Measurements from ENCODE around the gene CDC42EP4.

The CDC42EP4 gene

DNA sequence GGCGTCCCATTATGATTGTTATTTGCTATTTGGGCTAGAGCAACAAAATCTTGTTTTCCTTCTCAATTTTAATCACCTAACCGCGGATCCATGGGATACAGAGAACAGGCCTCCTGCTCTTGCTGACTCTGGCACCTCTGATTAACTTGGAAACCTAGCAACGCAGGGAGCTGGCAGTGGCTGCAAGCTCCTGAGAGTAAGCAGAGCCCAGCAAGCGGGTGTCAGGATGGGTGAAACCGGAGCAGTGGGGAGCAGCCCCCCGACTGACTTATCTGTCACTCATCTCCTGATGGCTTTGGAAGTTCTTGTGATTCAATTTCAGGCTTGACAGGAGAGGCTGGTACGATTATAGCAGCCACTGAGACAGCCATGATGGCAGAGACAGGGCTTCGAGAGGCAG, 45.5 kb upstream of the CDC42EP4 start:
- H4K20me1 ChIP-seq (ENCODE audit: control insufficient read depth, insufficient read depth, low read depth, low read length), result no peaks in the 10 kb centered on the region; the same call in 1 of the 2 replicates
- H3K27ac ChIP-seq (ENCODE audit: low read depth, low read length), result no peak overlapping the region
- no peaks in the 10 kb centered on the region for H3K9me3 ChIP-seq (ENCODE audit: control insufficient read depth, insufficient read depth, low read length)
- no peaks in the 10 kb centered on the region for H3K9me2 ChIP-seq (replicated peaks; ENCODE audit: control insufficient read depth, low read length)
- no peak overlapping the region for H3K4me3 ChIP-seq (ENCODE audit: low read length)
- no peaks in the 10 kb centered on the region for H3K27me3 ChIP-seq (ENCODE audit: control insufficient read depth, low read length)
- H3K79me2 ChIP-seq (ENCODE audit: control insufficient read depth, low read length), result no peaks in the 10 kb centered on the region
- no peaks in the 10 kb centered on the region for H3K4me1 ChIP-seq (ENCODE audit: control insufficient read depth, low read length)
- TF ChIP-seq EZH2phosphoT487 (IDR thresholded peaks at IDR 0.05; ENCODE audit: borderline replicate concordance, low read length) (no peak), CTCF (IDR thresholded peaks at IDR 0.05; ENCODE audit: low read depth, low read length, poor library complexity, severe bottlenecking) (no peak)
- H3F3A ChIP-seq (ENCODE audit: control insufficient read depth, insufficient read depth), result no peaks in the 10 kb centered on the region
- no peaks in the 10 kb centered on the region for H3K36me3 ChIP-seq (ENCODE audit: control insufficient read depth, low read length)
- H3K4me2 ChIP-seq (ENCODE audit: low read length), result no peak overlapping the region

GRCh38 chr17:73356561-73357170, 44.9 kb upstream of the CDC42EP4 start:
- Histone ChIP-seq H3F3A (ENCODE audit: control insufficient read depth, insufficient read depth) (no peaks in the 10 kb centered on the region), H4K20me1 (ENCODE audit: control insufficient read depth, insufficient read depth, low read depth, low read length) (no peaks in the 10 kb centered on the region; the same call in 1 of the 2 replicates), H3K9me3 (ENCODE audit: control insufficient read depth, insufficient read depth, low read length) (no peaks in the 10 kb centered on the region), H3K36me3 (ENCODE audit: control insufficient read depth, low read length) (no peaks in the 10 kb centered on the region), H3K4me3 (ENCODE audit: low read length) (no peak overlapping the region), H3K79me2 (ENCODE audit: control insufficient read depth, low read length) (no peaks in the 10 kb centered on the region), H3K27ac (ENCODE audit: low read depth, low read length) (no peak overlapping the region), H3K9me2 (replicated peaks; ENCODE audit: control insufficient read depth, low read length) (no peaks in the 10 kb centered on the region), H3K4me2 (ENCODE audit: low read length) (no peak overlapping the region), H3K4me1 (ENCODE audit: control insufficient read depth, low read length) (no peaks in the 10 kb centered on the region), H3K27me3 (ENCODE audit: control insufficient read depth, low read length) (no peaks in the 10 kb centered on the region)
- TF ChIP-seq EZH2phosphoT487 (IDR thresholded peaks at IDR 0.05; ENCODE audit: borderline replicate concordance, low read length), result no peak
- TF ChIP-seq CTCF (IDR thresholded peaks at IDR 0.05; ENCODE audit: low read depth, low read length, poor library complexity, severe bottlenecking), result no peak

DNA sequence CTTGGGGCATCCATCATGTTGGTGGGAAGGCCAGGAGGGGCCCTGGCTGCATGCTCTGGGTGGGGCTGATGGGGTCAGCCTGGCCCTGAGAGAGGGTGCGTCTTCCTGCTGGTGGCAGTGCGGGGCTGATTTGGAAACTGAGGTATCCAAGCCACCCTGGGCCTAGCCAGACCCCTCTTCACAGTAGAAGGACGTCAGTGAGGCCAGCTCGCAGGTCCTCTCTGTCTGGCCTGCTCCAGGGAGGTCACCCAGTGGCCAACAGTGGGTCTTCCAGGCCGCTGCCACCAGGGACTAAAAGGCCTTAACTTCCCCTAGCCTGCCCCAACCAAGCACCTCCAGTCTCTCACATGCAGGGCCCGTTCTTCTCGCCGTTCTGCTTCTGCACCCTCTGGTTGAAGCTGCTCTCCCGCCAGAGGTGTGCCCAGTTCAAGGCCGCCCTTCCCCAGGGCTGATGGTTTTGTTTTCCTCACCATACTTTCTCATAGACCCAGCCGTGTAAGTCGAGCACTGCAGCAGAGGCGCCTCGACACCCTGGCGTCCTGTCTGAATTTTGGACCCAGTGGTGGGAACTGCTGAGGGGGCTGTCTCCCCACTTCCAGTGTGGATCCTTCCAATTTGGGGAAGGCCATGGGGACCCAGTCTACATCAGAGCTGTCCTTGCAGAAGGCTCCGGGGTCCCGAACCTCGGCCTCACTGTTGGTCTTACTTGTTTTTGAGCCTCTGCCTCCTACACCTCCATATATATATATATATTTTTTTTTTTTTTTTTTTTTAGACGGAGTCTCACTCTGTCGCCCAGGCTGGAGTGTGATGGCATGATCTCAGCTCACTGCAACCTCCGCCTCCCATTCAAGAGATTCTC, 42.9 kb upstream of the CDC42EP4 start:
- no peaks in the 10 kb centered on the region for H3K27me3 ChIP-seq (ENCODE audit: control insufficient read depth, low read length)
- H3K9me2 ChIP-seq (replicated peaks; ENCODE audit: control insufficient read depth, low read length), result no peaks in the 10 kb centered on the region
- no peaks in the 10 kb centered on the region for H3K4me1 ChIP-seq (ENCODE audit: control insufficient read depth, low read length)

More for the DNA sequence above, 42.9 kb upstream of the CDC42EP4 start:
- no peaks in the 10 kb centered on the region for H3K79me2 ChIP-seq (ENCODE audit: control insufficient read depth, low read length)
- H3K4me2 ChIP-seq (ENCODE audit: low read length), result no peak overlapping the region
- H3F3A ChIP-seq (ENCODE audit: control insufficient read depth, insufficient read depth), result no peaks in the 10 kb centered on the region
- TF ChIP-seq CTCF (IDR thresholded peaks at IDR 0.05; ENCODE audit: low read depth, low read length, poor library complexity, severe bottlenecking), result no peak
- no peak for TF ChIP-seq EZH2phosphoT487 (IDR thresholded peaks at IDR 0.05; ENCODE audit: borderline replicate concordance, low read length)
- H3K4me3 ChIP-seq (ENCODE audit: low read length), result no peak overlapping the region
- no peak overlapping the region for H3K27ac ChIP-seq (ENCODE audit: low read depth, low read length)
- no peaks in the 10 kb centered on the region for H3K9me3 ChIP-seq (ENCODE audit: control insufficient read depth, insufficient read depth, low read length)
- H4K20me1 ChIP-seq (ENCODE audit: control insufficient read depth, insufficient read depth, low read depth, low read length), result no peaks in the 10 kb centered on the region; the same call in 1 of the 2 replicates
- H3K36me3 ChIP-seq (ENCODE audit: control insufficient read depth, low read length), result no peaks in the 10 kb centered on the region

Data from DOHH2 (cell line).